ENCODE measurements around the gene TGM2.

Gene TGM2

DNA sequence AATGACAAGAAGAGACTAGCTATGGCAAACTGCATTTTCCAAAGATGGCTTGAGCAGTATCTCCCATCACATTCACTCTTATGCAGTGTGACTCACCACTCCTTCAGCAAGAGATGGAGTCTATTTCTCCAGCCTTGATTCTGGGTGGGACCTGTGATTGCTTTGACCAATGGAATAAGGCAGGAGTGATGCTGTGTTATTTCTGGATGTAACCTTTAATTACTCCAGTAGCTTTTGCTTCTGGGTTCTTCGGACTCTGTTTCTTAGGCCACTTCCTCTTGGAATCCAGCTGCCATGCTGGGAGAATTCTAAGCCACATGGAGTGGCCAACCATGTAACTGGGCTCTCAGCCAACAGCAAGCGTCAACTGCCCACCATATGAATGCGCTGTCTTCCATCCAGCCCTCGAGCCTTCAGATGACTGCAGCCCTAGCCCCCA lies 50.7 kb downstream of the TGM2 start:
- ChIA-PET CTCF (interaction anchor here (0.5 to 6.3 kb wide), 17 partner anchors 9 to 208 kb away, joined by 3 to 49 read pairs (median 4); partner anchors contain the start of gene TGM2), POLR2A (no interaction called here)
- TF ChIP-seq ZNF449 (tag by site-specific recombination; IDR thresholded peaks at IDR 0.05) (peak; percentile 67), BCL11A (tag by site-specific recombination; IDR thresholded peaks at IDR 0.05; ENCODE audit: low read depth) (no peak)
- Histone ChIP-seq H3K4me1 (ENCODE audit: control insufficient read depth, insufficient read depth, low read length) (peaks cover 7% of the 10 kb centered on the region), H3K36me3 (ENCODE audit: control insufficient read depth in 2 of 2, insufficient read depth in 1 of 2, low read length in 2 of 2) (no peaks in the 10 kb centered on the region), H3K27ac (ENCODE audit: extremely low read depth, low read depth, low read length) (no peak overlapping the region), H3K9me3 (ENCODE audit: control insufficient read depth, insufficient read depth, low read depth, low read length) (no peaks in the 10 kb centered on the region), H3K4me3 (ENCODE audit: low read depth, low read length) (no peak overlapping the region)

DNA sequence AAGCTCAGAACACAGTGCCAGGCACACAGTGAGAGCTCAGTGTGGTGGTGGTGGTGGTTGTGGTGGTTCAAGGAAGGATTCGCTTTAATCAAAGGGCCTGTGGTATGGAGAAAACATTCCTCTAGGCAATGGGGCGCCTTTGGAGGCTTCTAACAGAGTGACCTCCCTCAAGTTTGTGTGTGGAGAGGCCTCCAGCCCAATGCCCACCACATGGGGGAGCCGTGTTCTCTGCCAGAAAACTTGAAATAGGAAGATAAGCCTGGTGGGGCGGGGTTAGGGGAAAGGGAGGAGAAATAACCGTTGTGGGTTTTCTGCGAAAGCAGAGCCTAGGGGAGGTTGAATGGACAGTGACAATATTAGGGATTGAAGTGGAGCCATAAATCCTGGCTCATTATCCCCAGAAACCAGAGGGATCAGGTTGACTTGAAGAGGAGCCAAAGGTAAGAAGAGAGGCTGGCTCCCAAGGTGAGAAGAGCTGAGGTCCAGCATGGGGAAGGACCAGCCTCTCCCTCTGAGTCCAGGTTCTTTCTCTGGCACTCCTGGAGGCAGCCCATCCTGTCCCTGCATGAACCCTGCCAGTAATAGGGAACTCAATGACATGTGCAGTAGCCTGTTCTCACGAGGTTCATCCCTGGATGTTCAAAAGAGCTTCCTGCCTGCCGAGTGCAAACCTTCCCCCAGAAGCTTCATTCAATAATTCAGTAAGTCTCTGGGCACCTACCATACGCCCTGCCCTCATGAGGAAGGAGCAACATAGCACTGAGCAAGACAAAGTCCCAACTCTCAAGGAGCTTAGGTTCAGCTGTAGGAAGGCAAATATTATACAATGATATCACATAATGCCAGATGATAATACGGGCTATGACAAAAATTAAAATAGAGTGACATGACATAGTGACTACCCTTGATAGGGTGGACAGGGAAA lies 51.4 kb downstream of the TGM2 start:
- peaks cover 9% of the 10 kb centered on the region for H3K4me1 ChIP-seq (ENCODE audit: control insufficient read depth, insufficient read depth, low read length)
- H3K9me3 ChIP-seq (ENCODE audit: control insufficient read depth, insufficient read depth, low read depth, low read length) = no peaks in the 10 kb centered on the region
- H3K4me3 ChIP-seq (ENCODE audit: low read depth, low read length) = no peak overlapping the region
- TF ChIP-seq ZNF311 (tag by site-specific recombination; IDR thresholded peaks at IDR 0.05; ENCODE audit: borderline replicate concordance) (no peak), ZNF266 (tag by site-specific recombination; IDR thresholded peaks at IDR 0.05; ENCODE audit: low read depth) (no peak), OSR2 (tag by site-specific recombination; IDR thresholded peaks at IDR 0.05) (no peak), ZBTB20 (tag by site-specific recombination; IDR thresholded peaks at IDR 0.05) (no peak), ZNF416 (tag by site-specific recombination; IDR thresholded peaks at IDR 0.05) (no peak), HOXC10 (CRISPR knock-in tag; IDR thresholded peaks at IDR 0.05) (no peak), CTCF (tag by site-specific recombination; IDR thresholded peaks at IDR 0.05) (0 out of 2 replicates have a peak, but pooled peaks have one; percentile 41), KLF8 (tag by site-specific recombination; IDR thresholded peaks at IDR 0.05) (no peak), ZNF621 (tag by site-specific recombination; IDR thresholded peaks at IDR 0.05) (no peak), SP3 (tag by site-specific recombination; IDR thresholded peaks at IDR 0.05) (no peak), ZEB2 (tag by site-specific recombination; IDR thresholded peaks at IDR 0.05) (no peak), GLIS1 (tag by site-specific recombination; IDR thresholded peaks at IDR 0.05) (0 out of 2 replicates have a peak, but pooled peaks have one; percentile 13), ZNF654 (tag by site-specific recombination; IDR thresholded peaks at IDR 0.05; ENCODE audit: low read depth) (peak; percentile 19), ZBTB11 (tag by site-specific recombination; conservative IDR thresholded peaks at IDR 0.05; ENCODE audit: low read depth) (no peak), HOXD13 (CRISPR knock-in tag; IDR thresholded peaks at IDR 0.05; ENCODE audit: borderline replicate concordance) (no peak)
- TF ChIP-seq, protein P1, sequence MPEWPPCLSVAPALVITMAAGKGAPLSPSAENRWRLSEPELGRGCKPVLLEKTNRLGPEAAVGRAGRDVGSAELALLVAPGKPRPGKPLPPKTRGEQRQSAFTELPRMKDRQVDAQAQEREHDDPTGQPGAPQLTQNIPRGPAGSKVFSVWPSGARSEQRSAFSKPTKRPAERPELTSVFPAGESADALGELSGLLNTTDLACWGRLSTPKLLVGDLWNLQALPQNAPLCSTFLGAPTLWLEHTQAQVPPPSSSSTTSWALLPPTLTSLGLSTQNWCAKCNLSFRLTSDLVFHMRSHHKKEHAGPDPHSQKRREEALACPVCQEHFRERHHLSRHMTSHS (tag by site-specific recombination; IDR thresholded peaks at IDR 0.05) = no peak
- TF ChIP-seq, protein P2, sequence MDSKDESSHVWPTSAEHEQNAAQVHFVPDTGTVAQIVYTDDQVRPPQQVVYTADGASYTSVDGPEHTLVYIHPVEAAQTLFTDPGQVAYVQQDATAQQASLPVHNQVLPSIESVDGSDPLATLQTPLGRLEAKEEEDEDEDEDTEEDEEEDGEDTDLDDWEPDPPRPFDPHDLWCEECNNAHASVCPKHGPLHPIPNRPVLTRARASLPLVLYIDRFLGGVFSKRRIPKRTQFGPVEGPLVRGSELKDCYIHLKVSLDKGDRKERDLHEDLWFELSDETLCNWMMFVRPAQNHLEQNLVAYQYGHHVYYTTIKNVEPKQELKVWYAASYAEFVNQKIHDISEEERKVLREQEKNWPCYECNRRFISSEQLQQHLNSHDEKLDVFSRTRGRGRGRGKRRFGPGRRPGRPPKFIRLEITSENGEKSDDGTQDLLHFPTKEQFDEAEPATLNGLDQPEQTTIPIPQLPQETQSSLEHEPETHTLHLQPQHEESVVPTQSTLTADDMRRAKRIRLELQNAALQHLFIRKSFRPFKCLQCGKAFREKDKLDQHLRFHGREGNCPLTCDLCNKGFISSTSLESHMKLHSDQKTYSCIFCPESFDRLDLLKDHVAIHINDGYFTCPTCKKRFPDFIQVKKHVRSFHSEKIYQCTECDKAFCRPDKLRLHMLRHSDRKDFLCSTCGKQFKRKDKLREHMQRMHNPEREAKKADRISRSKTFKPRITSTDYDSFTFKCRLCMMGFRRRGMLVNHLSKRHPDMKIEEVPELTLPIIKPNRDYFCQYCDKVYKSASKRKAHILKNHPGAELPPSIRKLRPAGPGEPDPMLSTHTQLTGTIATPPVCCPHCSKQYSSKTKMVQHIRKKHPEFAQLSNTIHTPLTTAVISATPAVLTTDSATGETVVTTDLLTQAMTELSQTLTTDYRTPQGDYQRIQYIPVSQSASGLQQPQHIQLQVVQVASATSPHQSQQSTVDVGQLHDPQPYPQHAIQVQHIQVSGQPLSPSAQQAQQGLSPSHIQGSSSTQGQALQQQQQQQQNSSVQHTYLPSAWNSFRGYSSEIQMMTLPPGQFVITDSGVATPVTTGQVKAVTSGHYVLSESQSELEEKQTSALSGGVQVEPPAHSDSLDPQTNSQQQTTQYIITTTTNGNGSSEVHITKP (tag by site-specific recombination; IDR thresholded peaks at IDR 0.05) = peak; percentile 87
- no peaks in the 10 kb centered on the region for H3K36me3 ChIP-seq (ENCODE audit: control insufficient read depth in 2 of 2, insufficient read depth in 1 of 2, low read length in 2 of 2)
- POLR2A ChIA-PET = interaction anchor here (0.5 kb wide), 1 partner anchor 312 kb away, joined by 4 read pairs; no protein-coding TSS in a partner anchor
- CTCF ChIA-PET = interaction anchor here (0.5 to 6.3 kb wide), 21 partner anchors 9 to 208 kb away, joined by 3 to 49 read pairs (median 4); partner anchors contain the start of gene TGM2
- no peak overlapping the region for H3K27ac ChIP-seq (ENCODE audit: extremely low read depth, low read depth, low read length)
